Stimulated activated naive CD4-positive, alpha-beta T cell treated with Interleukin-2 at 50 U/mL for 16 hours (primary cell): ENCODE results near the gene SACM1L.

Experiments used
- DNase-seq: peaks from one replicate; lab custom pipeline; 2025; lab: John Stamatoyannopoulos, UW

The SACM1L gene

DNA sequence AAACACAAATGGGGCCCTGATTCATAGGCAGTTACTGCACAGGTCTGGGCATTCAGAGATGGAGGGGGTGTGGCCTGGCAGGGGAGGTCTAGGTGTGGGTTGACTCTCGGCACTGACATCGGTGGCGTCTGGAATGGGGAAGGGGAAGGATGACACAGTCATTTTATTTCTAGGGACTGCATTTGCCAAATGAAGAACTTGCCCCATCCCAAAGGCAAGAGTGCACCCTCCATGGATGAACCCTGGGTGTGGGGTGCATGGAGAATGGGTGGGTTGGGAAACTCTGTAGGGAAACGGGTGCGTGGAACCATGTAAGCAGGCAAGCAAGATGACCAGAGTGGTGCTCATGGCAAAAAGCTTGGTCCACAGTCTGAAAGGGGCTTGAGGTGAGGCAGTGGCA, 82.6 kb downstream of the SACM1L start:
- no peak for DNase-seq

DNA sequence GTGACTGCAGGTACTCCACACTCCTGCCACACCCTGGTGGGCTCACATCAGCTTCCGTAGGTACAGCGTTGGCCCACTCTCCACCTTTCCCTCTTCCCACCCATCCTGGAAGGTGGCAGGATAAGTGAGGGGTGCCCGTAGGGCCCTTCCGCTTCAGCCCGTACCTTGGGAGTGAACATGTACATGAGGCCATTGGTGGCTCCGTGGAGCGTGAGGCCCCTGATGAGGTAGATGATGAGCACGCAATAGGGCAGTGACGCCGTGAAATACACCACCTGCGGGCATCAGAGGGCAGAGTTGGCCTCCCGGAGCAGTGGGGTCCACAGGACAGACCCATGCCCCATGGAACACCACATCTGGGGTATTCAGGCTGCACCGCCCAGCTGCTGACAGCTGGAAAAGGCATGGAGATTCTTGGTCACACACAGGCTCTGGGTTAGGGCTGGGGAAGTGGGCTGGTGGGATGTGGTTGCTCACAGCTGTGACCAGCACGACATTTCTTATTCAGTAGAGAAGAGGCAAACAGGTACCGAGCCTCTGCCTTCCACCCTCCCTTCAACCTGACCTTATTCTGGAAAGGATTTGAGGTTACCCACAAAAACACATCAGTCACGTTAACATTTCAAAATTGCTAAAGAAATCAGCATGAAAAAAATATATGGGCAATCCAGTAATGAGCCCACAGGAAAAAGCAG, 83.3 kb downstream of the SACM1L start:
- no peak for DNase-seq

DNA sequence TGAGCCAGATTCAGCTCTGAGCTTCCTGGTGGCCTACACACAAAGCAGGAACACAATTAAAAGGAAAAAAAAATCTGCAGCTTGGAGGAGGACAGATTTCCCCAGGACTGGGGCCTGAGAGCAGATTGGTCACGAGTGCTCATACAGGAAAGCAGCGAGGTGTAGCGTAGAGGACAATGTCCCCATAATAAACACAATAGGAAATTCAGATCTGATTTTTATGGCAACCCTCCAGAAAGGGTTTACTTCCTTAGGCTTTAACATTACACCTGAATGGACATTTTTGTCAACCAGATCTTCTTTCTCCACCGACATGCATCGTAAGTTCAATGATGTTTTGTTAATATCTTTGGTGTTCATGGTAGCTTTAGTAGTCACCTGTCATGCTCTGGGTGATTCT, 83.9 kb downstream of the SACM1L start:
- no peak for DNase-seq

- no peak for DNase-seq
Measured at GRCh38 chr3:45773714-45774449, 84.7 kb downstream of the SACM1L start.

GRCh38 chr3:45774581-45775521, 85.7 kb downstream of the SACM1L start:
- no peak for DNase-seq

DNA sequence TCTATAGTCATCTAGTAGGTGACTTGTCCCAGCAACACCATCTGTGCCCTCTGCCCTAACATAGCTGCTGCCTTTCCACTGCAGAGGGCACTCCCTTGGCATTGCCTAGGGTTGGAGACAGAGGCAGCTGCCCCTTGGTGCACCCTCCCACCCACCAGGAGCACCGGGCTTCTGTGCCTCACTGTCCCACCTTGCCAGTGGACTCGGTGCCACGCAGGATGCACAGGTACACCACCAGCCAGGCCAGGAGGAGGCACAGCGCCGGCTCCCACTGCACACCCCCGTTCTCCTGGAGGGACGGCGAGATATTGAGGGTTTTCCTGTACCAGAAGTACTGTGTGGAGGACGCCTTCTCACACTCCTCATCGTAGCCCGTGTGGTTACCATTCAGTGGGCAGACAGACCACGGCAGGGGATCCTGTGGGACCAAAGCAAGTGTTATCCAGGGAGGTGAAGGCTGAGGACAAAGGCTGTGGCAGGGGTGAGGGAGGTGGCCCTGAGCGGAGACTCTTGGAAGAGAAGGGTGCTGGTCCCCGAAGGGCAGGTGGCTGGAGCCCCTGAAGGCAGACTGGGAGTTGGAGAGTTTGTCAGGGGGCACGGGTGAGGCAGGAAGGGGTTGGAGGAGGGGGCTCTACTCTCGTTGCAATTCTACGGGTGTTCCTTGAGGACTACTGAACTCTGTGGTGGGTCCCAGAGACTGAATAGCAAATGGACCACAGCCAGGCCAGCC, 86.5 kb downstream of the SACM1L start:
- DNase-seq, result no peak

DNA sequence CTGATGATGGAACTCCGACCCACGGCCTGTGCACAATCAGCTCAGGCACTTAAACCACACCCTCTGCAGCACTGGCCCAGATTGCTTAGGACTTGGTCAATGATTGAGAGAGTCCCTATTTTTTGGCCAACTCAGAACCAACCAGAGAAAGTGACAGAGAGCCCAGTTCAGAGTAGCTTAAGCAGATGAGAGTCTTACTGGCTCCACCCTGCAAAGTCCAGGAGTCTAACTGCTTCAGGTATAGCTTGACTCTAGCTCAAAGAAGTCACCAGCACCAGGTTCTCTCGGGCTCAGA, 87.1 kb downstream of the SACM1L start:
- DNase-seq, result no peak

DNA sequence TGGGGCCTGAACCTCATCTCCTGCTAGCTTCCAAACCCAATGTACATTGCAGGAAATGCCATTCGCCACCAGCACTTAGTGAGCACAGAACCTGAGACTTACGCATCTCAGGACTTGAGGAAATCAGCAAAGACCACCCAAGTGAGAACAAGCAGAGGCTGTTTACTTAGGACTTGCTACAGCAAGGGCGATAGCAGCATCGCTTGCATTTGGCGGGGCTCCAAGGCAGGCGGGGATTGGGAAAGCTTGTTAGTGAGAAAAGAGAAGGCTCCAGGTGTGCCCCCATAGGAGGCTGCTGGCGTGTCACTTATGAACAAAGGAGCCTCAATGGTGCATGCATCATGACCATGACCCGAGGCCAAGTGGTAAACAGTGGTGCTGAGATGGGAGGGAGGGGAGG, 87.4 kb downstream of the SACM1L start:
- no peak for DNase-seq

- DNase-seq, result no peak
Measured at GRCh38 chr3:45777111-45777745, 88.0 kb downstream of the SACM1L start.

GRCh38 chr3:45777746-45778386, 88.7 kb downstream of the SACM1L start:
- DNase-seq, result no peak

DNA sequence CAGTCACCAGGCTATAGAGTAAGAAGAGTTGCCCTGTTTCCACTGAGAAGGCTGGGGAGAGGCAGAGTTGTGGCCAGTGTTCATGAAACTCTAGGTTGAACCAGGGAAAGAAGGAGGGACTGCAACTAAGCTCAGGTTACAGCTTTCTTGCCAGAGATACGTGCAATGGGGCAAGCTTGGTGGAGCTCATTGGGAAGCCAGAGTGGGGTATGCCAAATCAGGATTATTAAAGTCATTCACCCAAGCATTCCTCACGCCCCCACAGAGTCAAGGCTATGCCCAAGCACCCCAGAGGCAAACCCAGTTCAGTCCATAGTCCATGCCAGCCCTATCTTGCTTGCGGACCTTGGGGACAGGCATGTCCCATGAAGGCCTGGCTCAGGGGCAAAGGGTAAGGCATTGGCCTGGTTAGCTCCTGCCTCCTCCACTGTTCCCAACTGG, 89.6 kb downstream of the SACM1L start:
- no peak for DNase-seq

GRCh38 chr3:45779746-45780735, 90.8 kb downstream of the SACM1L start:
- no peak for DNase-seq

DNA sequence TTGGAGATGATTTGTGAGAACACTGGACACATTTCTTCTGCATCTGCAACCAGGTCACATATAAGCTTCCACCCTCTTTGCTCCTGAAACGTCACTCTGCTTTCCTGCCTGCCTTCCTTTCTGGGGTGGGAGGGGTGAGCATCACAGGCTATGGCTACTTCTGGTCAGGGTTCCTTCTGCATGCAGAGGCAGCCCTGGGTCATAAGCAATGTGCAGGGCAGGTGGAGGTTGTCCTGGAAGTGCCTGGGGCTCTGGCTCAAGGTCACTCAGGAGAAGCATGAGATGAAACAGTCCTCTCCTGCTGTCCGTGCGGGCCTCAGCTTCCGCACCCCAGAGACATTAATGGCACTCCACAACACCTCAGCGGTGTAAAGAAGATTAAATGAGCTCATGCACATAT, 92.1 kb downstream of the SACM1L start:
- DNase-seq, result no peak

DNA sequence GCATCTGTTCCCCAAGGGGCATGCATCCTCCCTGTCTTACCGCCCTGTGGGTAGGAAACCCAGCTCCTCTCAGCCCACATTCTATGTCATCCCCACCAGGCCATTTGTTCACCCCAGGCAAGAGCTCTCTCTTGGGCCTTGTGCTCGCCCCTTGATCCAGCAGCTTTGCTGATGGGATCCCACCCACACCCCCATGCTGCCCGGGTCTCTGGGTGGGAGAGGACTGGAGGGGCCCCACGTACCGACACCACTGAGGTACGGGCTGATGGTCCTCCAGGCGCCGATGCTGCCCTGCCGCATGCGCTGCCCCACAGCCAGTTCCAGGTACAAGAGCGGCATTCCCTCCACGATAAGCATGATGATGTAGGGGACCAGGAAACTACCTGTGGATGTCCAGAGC, 92.6 kb downstream of the SACM1L start:
- no peak for DNase-seq

- no peak for DNase-seq
Measured at GRCh38 chr3:45782381-45782780, 93.2 kb downstream of the SACM1L start.

- no peak for DNase-seq
Measured at GRCh38 chr3:45783667-45784066, 94.5 kb downstream of the SACM1L start.

- no peak for DNase-seq
Measured at GRCh38 chr3:45785605-45786150, 96.5 kb downstream of the SACM1L start.

- DNase-seq, result no peak
Measured at GRCh38 chr3:45786801-45787495, 97.8 kb downstream of the SACM1L start.

- DNase-seq, result no peak
Measured at GRCh38 chr3:45787551-45787950, 98.4 kb downstream of the SACM1L start.
